ENCODE data around the gene VWA3B.

The VWA3B gene

GRCh38 chr2:98050070-98050469 lies 36.9 kb upstream of the VWA3B start:
- no peak overlapping the region for H3K4me3 ChIP-seq (replicated peaks in 1 of 2; ENCODE audit: low read depth in 2 of 2, low read length in 2 of 2)
- no peak for DNase-seq (ENCODE audit: low read depth in 2 of 2)
- no peak for TF ChIP-seq CTCF (IDR thresholded peaks at IDR 0.05; ENCODE audit: low read depth, low read length)

- H3K4me3 ChIP-seq (replicated peaks in 1 of 2; ENCODE audit: low read depth in 2 of 2, low read length in 2 of 2), result no peak overlapping the region
- no peak for TF ChIP-seq CTCF (IDR thresholded peaks at IDR 0.05; ENCODE audit: low read depth, low read length)
- no peak for DNase-seq (ENCODE audit: low read depth in 2 of 2)
Observed at GRCh38 chr2:98058191-98058975, 28.6 kb upstream of the VWA3B start.

- no peak overlapping the region for H3K4me3 ChIP-seq (replicated peaks in 1 of 2; ENCODE audit: low read depth in 2 of 2, low read length in 2 of 2)
- DNase-seq (ENCODE audit: low read depth in 2 of 2), result no peak
- TF ChIP-seq CTCF (IDR thresholded peaks at IDR 0.05; ENCODE audit: low read depth, low read length), result no peak
Observed at GRCh38 chr2:98060277-98060676, 26.7 kb upstream of the VWA3B start.

GRCh38 chr2:98063291-98063854 lies 23.6 kb upstream of the VWA3B start:
- no peak for TF ChIP-seq CTCF (IDR thresholded peaks at IDR 0.05; ENCODE audit: low read depth, low read length)
- no peak overlapping the region for H3K4me3 ChIP-seq (replicated peaks in 1 of 2; ENCODE audit: low read depth in 2 of 2, low read length in 2 of 2)
- no peak for DNase-seq (ENCODE audit: low read depth in 2 of 2)

- TF ChIP-seq CTCF (IDR thresholded peaks at IDR 0.05; ENCODE audit: low read depth, low read length), result no peak
- DNase-seq (ENCODE audit: low read depth in 2 of 2), result no peak
- no peak overlapping the region for H3K4me3 ChIP-seq (replicated peaks in 1 of 2; ENCODE audit: low read depth in 2 of 2, low read length in 2 of 2)
Observed at GRCh38 chr2:98065808-98066207, 21.2 kb upstream of the VWA3B start.

- no peak overlapping the region for H3K4me3 ChIP-seq (replicated peaks in 1 of 2; ENCODE audit: low read depth in 2 of 2, low read length in 2 of 2)
- no peak for TF ChIP-seq CTCF (IDR thresholded peaks at IDR 0.05; ENCODE audit: low read depth, low read length)
- DNase-seq (ENCODE audit: low read depth in 2 of 2), result no peak
Observed at GRCh38 chr2:98067160-98067559, 19.8 kb upstream of the VWA3B start.
